ENCODE measurements around the gene ACKR3. TPM values are rescaled to one million over a fixed set of nuclear protein-coding genes. Genes with fewer than 3 reads are reported as not detected.
A peak's percentile ranks its signal among the peaks of the same experiment; 100 is the strongest.

Gene ACKR3
- total and polyA plus RNA-seq, 10 of the 15 experiments (the other 5 are each of a cell fraction or from before 2014, with no cell fraction given), result 3.0 to 154 (median 6.4) TPM

DNA sequence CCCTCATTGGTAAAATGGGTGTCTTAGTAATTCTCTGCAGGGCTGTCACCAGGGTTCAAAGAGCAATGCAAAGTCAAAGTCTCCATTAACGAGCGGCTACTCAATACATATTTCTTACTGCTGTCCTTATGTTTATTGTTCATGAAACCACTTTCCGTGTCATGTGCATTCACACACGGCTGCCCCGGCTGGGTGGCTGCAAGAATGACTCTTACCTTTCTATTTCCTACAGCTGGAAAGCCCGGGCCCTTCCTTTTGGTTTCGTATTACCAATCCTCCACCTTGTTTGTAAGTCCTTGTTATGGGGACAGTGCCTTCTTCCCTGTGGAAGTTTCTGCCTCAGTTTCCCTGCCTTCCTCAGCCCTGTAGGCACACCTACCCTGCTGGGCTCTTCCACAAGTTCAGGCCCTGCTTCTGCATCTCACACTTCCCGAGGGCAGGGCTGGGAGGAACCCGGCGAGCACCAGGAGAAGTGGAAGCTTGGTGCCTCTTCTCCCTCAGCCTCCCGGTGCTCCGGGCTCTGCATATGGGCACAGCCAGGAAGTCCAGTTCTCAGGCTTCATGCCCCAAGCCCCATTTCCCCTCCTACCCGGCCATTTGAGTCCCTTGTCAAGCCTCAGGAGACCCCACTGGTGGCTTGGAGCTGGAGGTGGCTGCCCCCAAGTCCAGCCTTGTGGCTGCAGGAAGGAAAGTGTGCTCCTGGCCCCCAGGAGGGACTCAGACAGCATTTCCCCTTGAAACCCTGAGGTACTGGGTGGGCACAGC, 18.7 kb upstream of the ACKR3 start (continued):
- TF ChIP-seq, protein P1, sequence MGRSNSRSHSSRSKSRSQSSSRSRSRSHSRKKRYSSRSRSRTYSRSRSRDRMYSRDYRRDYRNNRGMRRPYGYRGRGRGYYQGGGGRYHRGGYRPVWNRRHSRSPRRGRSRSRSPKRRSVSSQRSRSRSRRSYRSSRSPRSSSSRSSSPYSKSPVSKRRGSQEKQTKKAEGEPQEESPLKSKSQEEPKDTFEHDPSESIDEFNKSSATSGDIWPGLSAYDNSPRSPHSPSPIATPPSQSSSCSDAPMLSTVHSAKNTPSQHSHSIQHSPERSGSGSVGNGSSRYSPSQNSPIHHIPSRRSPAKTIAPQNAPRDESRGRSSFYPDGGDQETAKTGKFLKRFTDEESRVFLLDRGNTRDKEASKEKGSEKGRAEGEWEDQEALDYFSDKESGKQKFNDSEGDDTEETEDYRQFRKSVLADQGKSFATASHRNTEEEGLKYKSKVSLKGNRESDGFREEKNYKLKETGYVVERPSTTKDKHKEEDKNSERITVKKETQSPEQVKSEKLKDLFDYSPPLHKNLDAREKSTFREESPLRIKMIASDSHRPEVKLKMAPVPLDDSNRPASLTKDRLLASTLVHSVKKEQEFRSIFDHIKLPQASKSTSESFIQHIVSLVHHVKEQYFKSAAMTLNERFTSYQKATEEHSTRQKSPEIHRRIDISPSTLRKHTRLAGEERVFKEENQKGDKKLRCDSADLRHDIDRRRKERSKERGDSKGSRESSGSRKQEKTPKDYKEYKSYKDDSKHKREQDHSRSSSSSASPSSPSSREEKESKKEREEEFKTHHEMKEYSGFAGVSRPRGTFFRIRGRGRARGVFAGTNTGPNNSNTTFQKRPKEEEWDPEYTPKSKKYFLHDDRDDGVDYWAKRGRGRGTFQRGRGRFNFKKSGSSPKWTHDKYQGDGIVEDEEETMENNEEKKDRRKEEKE (IDR thresholded peaks at IDR 0.05), result no peak
- no peak for TF ChIP-seq ZNF384 (IDR thresholded peaks at IDR 0.05; ENCODE audit: borderline replicate concordance, low read depth, low read length)
- 0 out of 2 replicates have a peak, but pooled peaks have one; percentile 42 for TF ChIP-seq TARDBP (IDR thresholded peaks at IDR 0.05; ENCODE audit: borderline replicate concordance)
- TF ChIP-seq ATF7 (IDR thresholded peaks at IDR 0.05; ENCODE audit: low read depth), result peak; percentile 83
- TF ChIP-seq TAF1 (IDR thresholded peaks at IDR 0.05; ENCODE audit: borderline replicate concordance, low read depth, low read length), result no peak
- TF ChIP-seq CTCF (IDR thresholded peaks at IDR 0.05 in 2 of 3, conservative IDR thresholded peaks at IDR 0.05 in 1 of 3; ENCODE audit: control insufficient read depth in 2 of 3, extremely low read depth in 1 of 3, insufficient read depth in 1 of 3, low read depth in 3 of 3, low read length in 3 of 3), result no peak
- TF ChIP-seq TCF12 (IDR thresholded peaks at IDR 0.05; ENCODE audit: low read depth, low read length), result peak; percentile 84
- TF ChIP-seq MYB (IDR thresholded peaks at IDR 0.05; ENCODE audit: borderline replicate concordance, low read depth, low read length), result no peak
- TF ChIP-seq, protein P2, sequence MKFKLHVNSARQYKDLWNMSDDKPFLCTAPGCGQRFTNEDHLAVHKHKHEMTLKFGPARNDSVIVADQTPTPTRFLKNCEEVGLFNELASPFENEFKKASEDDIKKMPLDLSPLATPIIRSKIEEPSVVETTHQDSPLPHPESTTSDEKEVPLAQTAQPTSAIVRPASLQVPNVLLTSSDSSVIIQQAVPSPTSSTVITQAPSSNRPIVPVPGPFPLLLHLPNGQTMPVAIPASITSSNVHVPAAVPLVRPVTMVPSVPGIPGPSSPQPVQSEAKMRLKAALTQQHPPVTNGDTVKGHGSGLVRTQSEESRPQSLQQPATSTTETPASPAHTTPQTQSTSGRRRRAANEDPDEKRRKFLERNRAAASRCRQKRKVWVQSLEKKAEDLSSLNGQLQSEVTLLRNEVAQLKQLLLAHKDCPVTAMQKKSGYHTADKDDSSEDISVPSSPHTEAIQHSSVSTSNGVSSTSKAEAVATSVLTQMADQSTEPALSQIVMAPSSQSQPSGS (IDR thresholded peaks at IDR 0.05; ENCODE audit: low read length), result peak; percentile 83
- no peak for TF ChIP-seq MYC (IDR thresholded peaks at IDR 0.05; ENCODE audit: insufficient read depth, insufficient read length, insufficient replicate concordance, low read length, severe bottlenecking)
- TF ChIP-seq CBX5 (IDR thresholded peaks at IDR 0.05; ENCODE audit: low read depth), result no peak
- no peak for TF ChIP-seq ELK1 (IDR thresholded peaks at IDR 0.05; ENCODE audit: low read depth, low read length)
- no peak for TF ChIP-seq SMAD1 (IDR thresholded peaks at IDR 0.05; ENCODE audit: low read depth, partially characterized antibody)
- 0 out of 2 replicates have a peak, but pooled peaks have one; percentile 22 for TF ChIP-seq HDGF (IDR thresholded peaks at IDR 0.05)
- peak; percentile 11 for TF ChIP-seq KLF5 (IDR thresholded peaks at IDR 0.05; ENCODE audit: partially characterized antibody)
- TF ChIP-seq ASH2L (IDR thresholded peaks at IDR 0.05; ENCODE audit: borderline replicate concordance, low read depth), result no peak
- TF ChIP-seq, protein P3, sequence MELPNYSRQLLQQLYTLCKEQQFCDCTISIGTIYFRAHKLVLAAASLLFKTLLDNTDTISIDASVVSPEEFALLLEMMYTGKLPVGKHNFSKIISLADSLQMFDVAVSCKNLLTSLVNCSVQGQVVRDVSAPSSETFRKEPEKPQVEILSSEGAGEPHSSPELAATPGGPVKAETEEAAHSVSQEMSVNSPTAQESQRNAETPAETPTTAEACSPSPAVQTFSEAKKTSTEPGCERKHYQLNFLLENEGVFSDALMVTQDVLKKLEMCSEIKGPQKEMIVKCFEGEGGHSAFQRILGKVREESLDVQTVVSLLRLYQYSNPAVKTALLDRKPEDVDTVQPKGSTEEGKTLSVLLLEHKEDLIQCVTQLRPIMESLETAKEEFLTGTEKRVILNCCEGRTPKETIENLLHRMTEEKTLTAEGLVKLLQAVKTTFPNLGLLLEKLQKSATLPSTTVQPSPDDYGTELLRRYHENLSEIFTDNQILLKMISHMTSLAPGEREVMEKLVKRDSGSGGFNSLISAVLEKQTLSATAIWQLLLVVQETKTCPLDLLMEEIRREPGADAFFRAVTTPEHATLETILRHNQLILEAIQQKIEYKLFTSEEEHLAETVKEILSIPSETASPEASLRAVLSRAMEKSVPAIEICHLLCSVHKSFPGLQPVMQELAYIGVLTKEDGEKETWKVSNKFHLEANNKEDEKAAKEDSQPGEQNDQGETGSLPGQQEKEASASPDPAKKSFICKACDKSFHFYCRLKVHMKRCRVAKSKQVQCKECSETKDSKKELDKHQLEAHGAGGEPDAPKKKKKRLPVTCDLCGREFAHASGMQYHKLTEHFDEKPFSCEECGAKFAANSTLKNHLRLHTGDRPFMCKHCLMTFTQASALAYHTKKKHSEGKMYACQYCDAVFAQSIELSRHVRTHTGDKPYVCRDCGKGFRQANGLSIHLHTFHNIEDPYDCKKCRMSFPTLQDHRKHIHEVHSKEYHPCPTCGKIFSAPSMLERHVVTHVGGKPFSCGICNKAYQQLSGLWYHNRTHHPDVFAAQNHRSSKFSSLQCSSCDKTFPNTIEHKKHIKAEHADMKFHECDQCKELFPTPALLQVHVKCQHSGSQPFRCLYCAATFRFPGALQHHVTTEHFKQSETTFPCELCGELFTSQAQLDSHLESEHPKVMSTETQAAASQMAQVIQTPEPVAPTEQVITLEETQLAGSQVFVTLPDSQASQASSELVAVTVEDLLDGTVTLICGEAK (IDR thresholded peaks at IDR 0.05; ENCODE audit: borderline replicate concordance), result no peak
